H9 (cell line): ENCODE results near the gene C12orf57. TPM values are rescaled to one million over a fixed set of nuclear protein-coding genes. Genes with fewer than 3 reads are reported as not detected.
"Not testable (repeated sequence)": the region's sequence is repeated elsewhere in the genome, so short reads cannot be mapped to it uniquely, and the experiment has no call there.

Experiments
- DNase-seq: peaks from one replicate; pipeline ENCODE4 v3.0.0-alpha.2; 2017
- H2AFZ ChIP-seq: one replicate; pipeline ENCODE4 v1.6.1; 2013; ENCODE audit warnings: mild to moderate bottlenecking, low read length, control low read depth, moderate library complexity
- H2AK5ac ChIP-seq: 2 replicates; pipeline ENCODE4 v1.6.1; 2013; ENCODE audit warnings: low read length, control low read depth, mixed read lengths; ENCODE audit not compliant: insufficient read length
- H2BK120ac ChIP-seq: one replicate; pipeline ENCODE4 v1.6.1; 2013; ENCODE audit warnings: low read depth, mild to moderate bottlenecking, low read length, control low read depth, inconsistent platforms; ENCODE audit not compliant: poor library complexity, severe bottlenecking
- H2BK12ac ChIP-seq: 2 replicates; pipeline ENCODE4 v1.6.1; 2013; ENCODE audit warnings: low read length, control low read depth, mixed read lengths, low read depth; ENCODE audit not compliant: insufficient read length
- H2BK15ac ChIP-seq: 2 replicates; pipeline ENCODE4 v1.6.1; 2013; ENCODE audit warnings: low read depth, low read length, control low read depth
- H2BK20ac ChIP-seq: one replicate; pipeline ENCODE4 v1.6.1; 2013; ENCODE audit warnings: low read depth, mild to moderate bottlenecking, low read length, control low read depth, inconsistent platforms; ENCODE audit not compliant: poor library complexity, severe bottlenecking
- H2BK5ac ChIP-seq: 2 replicates; pipeline ENCODE4 v1.6.1; 2013; ENCODE audit warnings: low read length, control low read depth, mixed read lengths; ENCODE audit not compliant: insufficient read length
- H3K14ac ChIP-seq: 2 replicates; pipeline ENCODE4 v1.6.1; 2013; ENCODE audit warnings: low read length, control low read depth; ENCODE audit not compliant: insufficient read depth
- H3K18ac ChIP-seq: 2 replicates; pipeline ENCODE4 v1.6.1; 2013; ENCODE audit warnings: low read depth, mild to moderate bottlenecking, mixed read lengths, low read length, control low read depth; ENCODE audit not compliant: insufficient read length
- H3K23ac ChIP-seq: 2 replicates; pipeline ENCODE4 v1.6.1; 2013; ENCODE audit warnings: low read length, control low read depth, mixed read lengths, low read depth; ENCODE audit not compliant: insufficient read length
- H3K23me2 ChIP-seq: 2 replicates; pipeline ENCODE4 v1.6.1; 2013; ENCODE audit warnings: low read depth, mild to moderate bottlenecking, mixed read lengths, low read length, control low read depth; ENCODE audit not compliant: insufficient read length, poor library complexity, severe bottlenecking
- H3K27ac ChIP-seq: 2 replicates; pipeline ENCODE4 v1.5.1; 2013; ENCODE audit warnings: low read length, control low read depth, mixed read lengths, low read depth; ENCODE audit not compliant: insufficient read length
- H3K27me3 ChIP-seq: 2 replicates; pipeline ENCODE4 v1.6.1; 2013; ENCODE audit warnings: low read length, control low read depth, inconsistent platforms; ENCODE audit not compliant: insufficient read depth
- H3K4ac ChIP-seq: 2 replicates; pipeline ENCODE4 v1.6.1; 2013; ENCODE audit warnings: low read depth, mild to moderate bottlenecking, control low read depth, inconsistent platforms, low read length, moderate library complexity
- H3K4me1 ChIP-seq: 2 replicates; pipeline ENCODE4 v1.6.1; 2013; ENCODE audit warnings: low read length, control low read depth, inconsistent platforms; ENCODE audit not compliant: insufficient read depth
- H3K4me2 ChIP-seq: 2 replicates; pipeline ENCODE4 v1.6.1; 2013; ENCODE audit warnings: low read length, control low read depth, mixed read lengths; ENCODE audit not compliant: insufficient read length, insufficient read depth
- H3K56ac ChIP-seq: 2 replicates; pipeline ENCODE4 v1.6.1; 2013; ENCODE audit warnings: low read depth, mild to moderate bottlenecking, mixed read lengths, low read length, control low read depth; ENCODE audit not compliant: insufficient read length
- H3K79me1 ChIP-seq: 2 replicates; pipeline ENCODE4 v1.6.1; 2013; ENCODE audit warnings: low read depth, mild to moderate bottlenecking, moderate library complexity, low read length, control low read depth, inconsistent platforms; ENCODE audit not compliant: insufficient read depth, poor library complexity, severe bottlenecking
- H3K79me2 ChIP-seq: 2 replicates; pipeline ENCODE4 v1.6.1; 2013; ENCODE audit warnings: low read length, control low read depth, inconsistent platforms; ENCODE audit not compliant: insufficient read depth
- H3K9ac ChIP-seq: 2 replicates; pipeline ENCODE4 v1.6.1; 2013; ENCODE audit warnings: low read length, control low read depth, mixed read lengths; ENCODE audit not compliant: insufficient read length; ENCODE audit errors: extremely low read depth
- H3K9me3 ChIP-seq: one replicate; pipeline ENCODE4 v1.6.1; 2013; ENCODE audit warnings: low read depth, low read length, inconsistent platforms; ENCODE audit not compliant: control insufficient read depth
- H3T11ph ChIP-seq: one replicate; pipeline ENCODE4 v1.6.1; 2013; ENCODE audit warnings: mild to moderate bottlenecking, low read length, control low read depth, inconsistent platforms
- H4K20me1 ChIP-seq: one replicate; pipeline ENCODE4 v1.6.1; 2013; ENCODE audit not compliant: control insufficient read depth, insufficient read length, insufficient read depth
- H4K5ac ChIP-seq: 2 replicates; pipeline ENCODE4 v1.6.1; 2013; ENCODE audit warnings: low read depth, mild to moderate bottlenecking, mixed read lengths, low read length, control low read depth; ENCODE audit not compliant: insufficient read length
- H4K8ac ChIP-seq: replicated peaks from 2 replicates; pipeline ENCODE4 v1.6.1; 2013; ENCODE audit warnings: low read length, control low read depth, mixed read lengths, low read depth; ENCODE audit not compliant: insufficient read length
- H4K91ac ChIP-seq: 2 replicates; pipeline ENCODE4 v1.6.1; 2013; ENCODE audit warnings: low read depth, mild to moderate bottlenecking, moderate library complexity, mixed read lengths, low read length, control low read depth; ENCODE audit not compliant: insufficient read length
- H3K27ac Mint-ChIP-seq, 3 experiments: 2 replicates in 2 of 3; 3 replicates in 1 of 3; pipeline ENCODE4 v1.8.0; 2020 to 2021; ENCODE audit warnings: mixed read lengths in 3 of 3, mild to moderate bottlenecking in 1 of 3, moderate library complexity in 1 of 3
- H3K27me3 Mint-ChIP-seq: 2 replicates; pipeline ENCODE4 v1.8.0; 2021; ENCODE audit warnings: low read depth, mild to moderate bottlenecking, moderate library complexity, mixed read lengths
- H3K36me3 Mint-ChIP-seq, 3 experiments: 2 replicates in 2 of 3; 3 replicates in 1 of 3; pipeline ENCODE4 v1.8.0; 2020 to 2021; ENCODE audit warnings: low read depth in 3 of 3, mixed read lengths in 3 of 3; ENCODE audit not compliant: insufficient read depth in 1 of 3
- H3K4me1 Mint-ChIP-seq, 2 experiments: 2 replicates each; pipeline ENCODE4 v1.8.0; 2020; ENCODE audit warnings: mixed read lengths in 2 of 2
- H3K4me3 Mint-ChIP-seq, 2 experiments: 2 replicates in 1 of 2; 3 replicates in 1 of 2; pipeline ENCODE4 v1.8.0; 2020 to 2021; ENCODE audit warnings: mild to moderate bottlenecking in 2 of 2, mixed read lengths in 2 of 2, moderate library complexity in 1 of 2
- H3K9me3 Mint-ChIP-seq, 2 experiments: 2 replicates in 1 of 2; 3 replicates in 1 of 2; pipeline ENCODE4 v1.8.0; 2020; ENCODE audit warnings: mild to moderate bottlenecking in 2 of 2, mixed read lengths in 2 of 2, moderate library complexity in 1 of 2
- CTCF ChIP-seq: fragments of 200-600 bp; sonication (generic); conservative IDR thresholded peaks from 3 replicates; pipeline ENCODE4 v1.8.0; 2021; ENCODE audit warnings: antibody characterized with exemption, mild to moderate bottlenecking
- WGBS: extraction: QIAGEN DNeasy Blood & Tissue Kit; methylation state at CpG from one replicate; pipeline ENCODE4 v1.1.7; 2013; ENCODE audit warnings: missing lambda C conversion rate, low lambda C conversion rate, mixed read lengths; ENCODE audit not compliant: insufficient read length; ENCODE audit errors: extremely low coverage; 5-methylcytosine and 5-hydroxymethylcytosine counted together
- total RNA-seq: library from RNA; stranded (reverse); gene quantifications from 2 replicates; pipeline ENCODE4 v1.2.1, GENCODE V29; 2021

The C12orf57 gene
- total RNA-seq, 1 experiment from 2014 or later: 195 TPM

GRCh38 chr12:6905414-6906040 lies 38.3 kb upstream of the C12orf57 start:
- Histone ChIP-seq H3K4ac (peak overlapping the region; percentile 52), H3K79me2 (no peaks in the 10 kb centered on the region), H4K20me1 (no peaks in the 10 kb centered on the region), H2BK20ac (no peak overlapping the region), H3K23ac (no peak overlapping the region), H3K27ac (no peak overlapping the region), H2BK12ac (peak overlapping the region; percentile 92), H3K4me2 (peak overlapping the region; percentile 81), H2BK15ac (no peak overlapping the region; the same call in 1 of the 2 replicates), H3K14ac (peak overlapping the region; percentile 98), H4K91ac (peak overlapping the region; percentile 91), H3K27me3 (no peaks in the 10 kb centered on the region; the same call in 1 of the 2 replicates), H2BK5ac (no peak overlapping the region), H4K8ac (no peak overlapping the region), H3K23me2 (peaks cover 3% of the 10 kb centered on the region), H3K4me1 (no peaks in the 10 kb centered on the region; the same call in 1 of the 2 replicates), H4K5ac (no peak overlapping the region), H2AFZ (no peak overlapping the region), H3K79me1 (no peaks in the 10 kb centered on the region), H2AK5ac (no peak overlapping the region), H3K9ac (no peak overlapping the region), H3T11ph (peak overlapping the region; percentile 63), H3K56ac (no peak overlapping the region), H3K18ac (peak overlapping the region; percentile 95), H2BK120ac (peak overlapping the region; percentile 94), H3K9me3 (no peaks in the 10 kb centered on the region)
- no peak for DNase-seq
- H3K4me1 Mint-ChIP-seq: peaks cover 4 to 8% of the 10 kb centered on the region in 2 experiments
- no peaks in the 10 kb centered on the region for H3K9me3 Mint-ChIP-seq
- no peak overlapping the region for H3K4me3 Mint-ChIP-seq
- no peak overlapping the region for H3K27ac Mint-ChIP-seq
- H3K36me3 Mint-ChIP-seq: no peaks in the 10 kb centered on the region
- no CpG with 5 or more reads among the region's 5 CpGs for WGBS
- peaks cover 8% of the 10 kb centered on the region for H3K27me3 Mint-ChIP-seq
- no peak for TF ChIP-seq CTCF

GRCh38 chr12:6908141-6908540 lies 35.7 kb upstream of the C12orf57 start:
- not testable (repeated sequence) for H2BK15ac ChIP-seq, H3K27me3 ChIP-seq, H4K91ac ChIP-seq, H3K23me2 ChIP-seq, H2BK12ac ChIP-seq, H4K5ac ChIP-seq, DNase-seq, H2BK5ac ChIP-seq, H4K20me1 ChIP-seq, H3K36me3 Mint-ChIP-seq, H3K18ac ChIP-seq, H3K4me2 ChIP-seq, H3K79me2 ChIP-seq, H3K4me3 Mint-ChIP-seq, H2AFZ ChIP-seq, H3K56ac ChIP-seq, H3K14ac ChIP-seq, H4K8ac ChIP-seq, H3K4me1 ChIP-seq, H2BK20ac ChIP-seq, H2AK5ac ChIP-seq, H3T11ph ChIP-seq, H3K9ac ChIP-seq, H3K9me3 Mint-ChIP-seq, H3K9me3 ChIP-seq, H3K23ac ChIP-seq, H3K27ac Mint-ChIP-seq, H3K4ac ChIP-seq, H3K27ac ChIP-seq, H3K79me1 ChIP-seq, H2BK120ac ChIP-seq
- H3K27me3 Mint-ChIP-seq: peaks cover 21% of the 10 kb centered on the region
- peaks cover 9 to 13% of the 10 kb centered on the region in 2 experiments for H3K4me1 Mint-ChIP-seq
- no CpG with 5 or more reads among the region's 11 CpGs for WGBS
